GM19193 (cell line): ENCODE data around the gene CNTROB.

Experiments
- POLR2A ChIP-seq: IDR thresholded peaks from 4 replicates; pipeline ENCODE4 v1.6.1; 2011; ENCODE audit not compliant: insufficient read depth, insufficient read length; ENCODE audit errors: extremely low read depth

The CNTROB gene

DNA sequence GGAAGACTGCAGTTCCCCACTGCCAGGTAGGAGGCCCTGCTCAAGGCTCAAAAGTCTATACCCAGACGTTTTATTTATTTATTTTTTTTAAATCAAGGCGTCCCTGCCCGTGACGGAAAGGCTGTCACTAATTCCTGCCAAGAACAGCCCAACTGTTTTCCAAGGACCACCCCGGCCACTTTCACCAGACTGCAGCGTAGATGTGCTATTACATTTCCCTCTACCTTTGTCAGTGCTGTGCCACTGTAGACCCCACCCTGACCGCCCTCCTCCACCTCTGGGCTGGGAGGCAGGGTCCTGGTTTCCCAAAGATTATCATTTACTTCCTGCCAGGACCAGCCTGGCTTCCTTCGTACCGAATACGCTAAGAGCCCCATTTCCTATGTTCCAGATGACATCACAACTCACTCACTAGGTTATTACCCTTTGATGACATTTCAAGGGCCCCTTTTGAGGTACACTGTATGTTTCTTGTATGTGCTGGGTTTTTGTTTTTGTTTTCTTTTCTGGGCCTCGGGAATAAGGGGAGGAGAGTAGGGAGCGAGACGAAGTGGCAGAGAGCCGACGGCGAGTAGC, 9.6 kb upstream of the CNTROB start:
- no peak for TF ChIP-seq POLR2A

DNA sequence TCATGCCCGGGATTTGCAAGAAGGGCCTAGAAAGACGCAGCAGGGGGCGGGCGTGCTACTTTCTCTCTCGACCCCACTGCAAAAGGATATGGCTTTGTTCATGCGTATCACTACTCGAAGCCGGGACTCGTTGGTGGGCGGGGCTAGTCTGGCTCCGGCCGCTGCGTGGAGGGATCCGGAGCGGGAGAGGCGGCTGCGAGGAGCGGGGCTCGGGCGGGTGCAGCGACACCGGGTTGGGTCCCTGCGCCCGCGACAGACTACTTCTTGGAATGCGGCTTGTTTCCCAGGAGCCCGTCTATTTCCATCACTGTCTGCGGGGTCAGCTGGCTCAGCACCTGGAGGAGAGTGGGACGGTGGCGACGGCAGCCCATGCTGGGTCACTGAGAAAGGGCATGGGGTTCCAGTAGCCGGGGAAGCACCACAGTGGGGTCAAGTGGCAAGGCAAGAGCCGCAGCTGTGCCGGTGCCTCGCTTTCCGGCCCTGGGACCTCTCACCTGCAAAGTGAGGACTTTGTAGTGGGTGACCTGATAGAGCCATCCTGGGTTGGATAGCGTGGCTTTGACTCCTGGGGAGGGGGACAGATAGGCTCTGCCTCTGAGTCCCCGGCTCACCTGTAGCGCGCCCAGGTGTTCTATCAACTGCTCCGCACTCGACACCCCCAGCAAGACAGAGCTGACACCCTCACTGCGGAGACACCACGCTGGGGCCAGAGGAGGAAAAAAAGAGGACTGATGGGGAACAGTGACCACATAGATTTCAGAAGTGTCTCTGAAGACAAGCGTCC, 9.0 kb upstream of the CNTROB start:
- TF ChIP-seq POLR2A: peak; percentile 69

DNA sequence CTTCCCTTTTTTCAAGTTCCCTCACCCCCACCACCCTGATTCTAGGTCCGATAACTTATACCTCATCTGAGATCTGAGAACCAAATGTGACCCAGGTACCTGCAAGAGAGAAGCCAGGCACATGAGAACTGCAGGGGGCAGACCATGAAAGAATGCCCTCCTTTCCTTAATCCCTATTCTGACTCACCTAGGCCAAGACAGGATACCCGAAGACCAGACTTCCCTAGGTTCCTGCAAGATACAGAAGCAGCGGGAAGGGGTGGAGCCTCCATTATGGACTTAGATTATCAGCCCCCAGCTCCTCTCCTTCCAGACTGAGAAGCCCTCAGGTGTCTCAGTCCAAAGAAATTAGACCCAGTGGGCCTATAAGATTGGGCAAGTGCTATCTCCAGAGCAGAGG, 4.4 kb upstream of the CNTROB start:
- TF ChIP-seq POLR2A: no peak

- TF ChIP-seq POLR2A: no peak
Observed at GRCh38 chr17:7929158-7930023, 2.6 kb upstream of the CNTROB start, which contains the start of gene KCNAB3. Gene KCNAB3, minus strand, starts transcription at chr17:7929856. Its CDS starts 421 bp downstream, at chr17:7929435.

DNA sequence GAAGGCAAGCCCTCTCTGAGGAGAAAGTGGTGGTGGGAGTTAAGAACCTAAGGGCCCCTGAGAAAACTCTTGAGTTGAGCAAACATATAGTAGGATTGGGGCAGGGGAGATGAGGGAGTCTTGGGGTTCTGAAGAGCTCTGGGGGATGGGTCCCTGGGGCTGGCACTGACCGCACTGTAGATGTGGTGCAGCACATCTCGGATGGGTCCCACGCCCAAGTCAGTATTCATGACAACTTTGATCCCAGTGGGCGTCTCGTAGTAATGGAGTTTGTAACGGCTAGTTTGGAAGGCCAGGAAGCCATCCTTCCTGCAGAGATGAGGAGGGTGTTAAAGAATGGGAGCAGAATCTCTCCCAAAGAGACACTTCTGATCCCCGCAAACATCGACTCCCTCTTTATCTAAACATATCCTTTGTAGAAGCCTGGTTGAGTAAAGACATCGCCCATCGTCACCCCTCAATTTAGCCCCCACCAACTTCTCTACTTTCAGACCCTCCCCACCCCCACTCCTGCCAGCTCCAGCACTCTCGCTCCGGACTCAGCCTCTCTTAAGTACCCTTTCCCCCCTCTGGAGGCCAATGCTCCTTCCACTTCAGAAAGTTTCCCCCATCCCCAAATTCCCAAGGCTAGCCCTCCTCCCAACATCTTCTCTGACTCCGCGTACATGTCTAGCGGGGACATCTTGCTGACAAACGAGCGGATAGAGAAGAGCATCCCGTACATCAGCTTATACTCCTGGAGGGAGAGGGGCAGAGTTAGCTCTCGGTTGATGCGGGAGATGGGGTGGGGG, 970 bp upstream of the CNTROB start:
- no peak for TF ChIP-seq POLR2A

- TF ChIP-seq POLR2A: no peak
Observed at GRCh38 chr17:7932483-7932891, 481 bp downstream of the CNTROB start.

GRCh38 chr17:7932949-7933348, 943 bp downstream of the CNTROB start:
- no peak for TF ChIP-seq POLR2A

- TF ChIP-seq POLR2A: no peak
Observed at GRCh38 chr17:7935859-7936258, 3.9 kb downstream of the CNTROB start.

DNA sequence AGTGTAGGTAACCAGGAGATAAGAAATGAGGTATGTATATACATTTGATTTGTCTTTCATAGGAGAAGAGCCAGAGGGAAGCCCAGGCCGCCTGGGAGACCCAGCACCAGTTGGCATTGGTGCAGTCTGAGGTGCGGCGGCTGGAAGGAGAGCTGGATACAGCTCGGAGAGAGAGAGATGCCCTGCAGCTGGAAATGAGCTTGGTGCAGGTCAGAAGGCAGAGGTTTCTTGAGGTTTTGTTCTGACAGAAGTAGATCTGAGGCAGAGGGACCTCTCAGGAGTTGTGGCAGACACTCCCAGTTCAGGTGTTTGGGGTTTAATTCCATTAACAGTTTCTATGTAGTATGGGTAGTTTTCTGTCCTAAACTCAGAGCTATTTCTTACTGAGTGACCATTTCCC, 8.0 kb downstream of the CNTROB start:
- TF ChIP-seq POLR2A: no peak

- TF ChIP-seq POLR2A: no peak
Observed at GRCh38 chr17:7940743-7941142, 8.7 kb downstream of the CNTROB start.

GRCh38 chr17:7943291-7943690, 11.3 kb downstream of the CNTROB start:
- TF ChIP-seq POLR2A: no peak

- no peak for TF ChIP-seq POLR2A
Observed at GRCh38 chr17:7944326-7944725, 12.3 kb downstream of the CNTROB start.

GRCh38 chr17:7945651-7946050, 13.6 kb downstream of the CNTROB start:
- TF ChIP-seq POLR2A: no peak

DNA sequence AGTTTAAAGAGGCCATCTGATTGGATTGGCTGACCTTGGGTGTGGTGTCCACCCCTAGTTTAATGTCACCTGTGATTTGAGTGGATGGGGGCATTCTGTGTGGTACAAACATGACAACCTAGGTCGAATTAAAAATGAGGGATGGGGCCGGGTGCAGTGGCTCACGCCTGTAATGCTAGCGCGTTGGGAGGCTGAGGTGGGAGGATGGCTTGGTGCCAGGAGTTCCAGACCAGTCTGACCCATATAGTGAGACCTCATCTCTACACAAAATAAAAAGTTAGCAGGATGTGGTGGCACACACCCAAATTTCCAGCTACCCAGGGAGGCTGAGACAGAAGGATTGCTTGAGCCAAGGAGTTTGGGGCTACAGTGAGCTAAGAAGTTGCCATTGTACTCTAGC, 14.4 kb downstream of the CNTROB start:
- TF ChIP-seq POLR2A: no peak

- TF ChIP-seq POLR2A: no peak
Observed at GRCh38 chr17:7947651-7948050, 15.6 kb downstream of the CNTROB start.
